Gastrocnemius medialis (tissue), 4 donors: ENCODE results near the gene CTBP2. TPM values are rescaled to one million over a fixed set of nuclear protein-coding genes. Genes with fewer than 3 reads are reported as not detected.

Source experiments
- ATAC-seq, 2 donors: fragments of 150-250 bp; one replicate each; pipeline ENCODE4 v1.9.1; 2016
- DNase-seq, 2 donors: peaks; one replicate each; pipeline ENCODE4 v3.0.0-alpha.2; 2019
- H3K27ac ChIP-seq, 4 donors: fragments of 200-600 bp; sonication (generic); 1 replicate in 1 of 4; 2 replicates in 3 of 4; pipeline ENCODE4 v1.5.1; 2016 to 2018; ENCODE audit warnings: mild to moderate bottlenecking in 2 of 4, moderate library complexity in 1 of 4
- H3K27me3 ChIP-seq, 3 donors: fragments of 200-600 bp; sonication (generic) in 2 of 3; 1 replicate in 1 of 3; 2 replicates in 2 of 3; pipeline versions ENCODE4 v1.5.1 to v1.6.0; 2016 to 2019; ENCODE audit warnings: mild to moderate bottlenecking in 1 of 3, moderate library complexity in 1 of 3
- H3K36me3 ChIP-seq, 2 donors: fragments of 200-600 bp; sonication (generic) in 1 of 2; one replicate each; pipeline ENCODE4 v1.5.1; 2017 to 2018
- H3K4me1 ChIP-seq, 2 donors: fragments of 200-600 bp; sonication (generic) in 1 of 2; one replicate each; pipeline ENCODE4 v1.5.1; 2016 to 2017; ENCODE audit warnings: mild to moderate bottlenecking in 2 of 2
- H3K4me3 ChIP-seq, 4 donors: fragments of 200-600 bp; sonication (generic) in 3 of 4; 1 replicate in 1 of 4; 2 replicates in 3 of 4; pipeline ENCODE4 v1.5.1; 2016 to 2019; ENCODE audit warnings: mild to moderate bottlenecking in 2 of 4
- H3K9me3 ChIP-seq, 3 donors: fragments of 200-600 bp; sonication (generic) in 2 of 3; 1 replicate in 1 of 3; 2 replicates in 2 of 3; pipeline ENCODE4 v1.5.1; 2016 to 2019
- CTCF ChIP-seq, 5 experiments: fragments of 450-650 bp in 3 of 5; fragments of 200-600 bp in 2 of 5; sonication (generic) in 2 of 5; IDR thresholded peaks in 4 of 5; conservative IDR thresholded peaks in 1 of 5; 1 replicate in 4 of 5; 2 replicates in 1 of 5; pipeline ENCODE4 v1.5.1; 2016 to 2019; ENCODE audit warnings: antibody characterized with exemption in 5 of 5, mild to moderate bottlenecking in 3 of 5, moderate library complexity in 3 of 5
- POLR2A ChIP-seq, 2 donors: fragments of 450-650 bp; IDR thresholded peaks; one replicate each; pipeline ENCODE4 v1.6.1; 2017; ENCODE audit warnings: antibody characterized with exemption in 2 of 2, mild to moderate bottlenecking in 2 of 2, moderate library complexity in 2 of 2
- in situ Hi-C, 4 donors: fragments of 200-750 bp; cut with MboI; loops; one replicate each; pipeline versions ENCODE4 v1.15.0 to v1.8.0; 2017; ENCODE audit warnings: low sequenced_read_pairs in 4 of 4
- intact Hi-C: fragments of 100-400 bp; cut with DNase I; formaldehyde crosslinking; loops from one replicate; pipeline ENCODE4 v1.15.1; 2023; ENCODE audit warnings: low total_unique reads
- total RNA-seq, 4 donors: library from RNA; depleted of rRNA; stranded (reverse); fragments of >200 nt; gene quantifications; one replicate each; pipeline versions ENCODE4 v1.1.0 to v1.2.3, GENCODE V29; 2016

The CTBP2 gene
- total RNA-seq, 4 donors from 2014 or later: 13.9 to 36.7 (median 21.1) TPM

GRCh38 chr10:125200396-125200795 lies 40.0 kb upstream of the CTBP2 start:
- Histone ChIP-seq H3K27me3 (no peaks in the 10 kb centered on the region), H3K4me1 (no peaks in the 10 kb centered on the region), H3K4me3 (no peak overlapping the region), H3K36me3 (no peaks in the 10 kb centered on the region), H3K27ac (no peak overlapping the region), H3K9me3 (no peaks in the 10 kb centered on the region)
- DNase-seq (no peak), ATAC-seq (no peak)
- intact Hi-C loops (no loop called here), in situ Hi-C loops (no loop called here)
- TF ChIP-seq POLR2A (IDR thresholded peaks at IDR 0.05) (no peak), CTCF (IDR thresholded peaks at IDR 0.05 in 4 of 5, conservative IDR thresholded peaks at IDR 0.05 in 1 of 5) (no peak)

GRCh38 chr10:125199270-125199669 lies 38.9 kb upstream of the CTBP2 start:
- ATAC-seq (no peak), DNase-seq (no peak)
- in situ Hi-C loops (loop anchor here in 1 of 4 donors (25.0 kb wide), 1 partner anchor 138 kb away; no protein-coding TSS in a partner anchor), intact Hi-C loops (no loop called here)
- H3K9me3 ChIP-seq: no peaks in the 10 kb centered on the region
- no peak for TF ChIP-seq CTCF (IDR thresholded peaks at IDR 0.05 in 4 of 5, conservative IDR thresholded peaks at IDR 0.05 in 1 of 5)
- no peak for TF ChIP-seq POLR2A (IDR thresholded peaks at IDR 0.05)
- H3K36me3 ChIP-seq: no peaks in the 10 kb centered on the region
- H3K4me3 ChIP-seq: no peak overlapping the region
- no peak overlapping the region for H3K27ac ChIP-seq
- H3K27me3 ChIP-seq: no peaks in the 10 kb centered on the region
- H3K4me1 ChIP-seq: no peaks in the 10 kb centered on the region

- TF ChIP-seq POLR2A (IDR thresholded peaks at IDR 0.05): no peak
- TF ChIP-seq CTCF (IDR thresholded peaks at IDR 0.05 in 4 of 5, conservative IDR thresholded peaks at IDR 0.05 in 1 of 5): no peak
These were observed 34.5 kb upstream of the CTBP2 start for GRCh38 chr10:125194814-125195213.

GRCh38 chr10:125193306-125193877 lies 33.0 kb upstream of the CTBP2 start:
- Histone ChIP-seq H3K27ac (no peak overlapping the region), H3K4me1 (no peaks in the 10 kb centered on the region), H3K4me3 (no peak overlapping the region), H3K36me3 (no peaks in the 10 kb centered on the region), H3K27me3 (no peaks in the 10 kb centered on the region), H3K9me3 (no peaks in the 10 kb centered on the region)
- DNase-seq: no peak
- TF ChIP-seq CTCF (IDR thresholded peaks at IDR 0.05 in 4 of 5, conservative IDR thresholded peaks at IDR 0.05 in 1 of 5): no peak
- no peak for TF ChIP-seq POLR2A (IDR thresholded peaks at IDR 0.05)
- no peak for ATAC-seq
- in situ Hi-C loops (loop anchor here in 1 of 4 donors (25.0 kb wide), 1 partner anchor 144 kb away; no protein-coding TSS in a partner anchor), intact Hi-C loops (no loop called here)

More at GRCh38 chr10:125194814-125195213, 34.5 kb upstream of the CTBP2 start:
- Histone ChIP-seq H3K4me3 (no peak overlapping the region), H3K9me3 (no peaks in the 10 kb centered on the region), H3K27me3 (no peaks in the 10 kb centered on the region), H3K27ac (no peak overlapping the region), H3K36me3 (no peaks in the 10 kb centered on the region), H3K4me1 (no peaks in the 10 kb centered on the region)
- intact Hi-C loops: no loop called here
- no peak for DNase-seq
- ATAC-seq: no peak
- in situ Hi-C loops: loop anchor here in 1 of 4 donors (25.0 kb wide), 1 partner anchor 142 kb away; no protein-coding TSS in a partner anchor
